Duodenal mucosa (tissue), 2 donors: Measurements from ENCODE around the gene NHLRC1.
"Not testable (repeated sequence)": the region's sequence is repeated elsewhere in the genome, so short reads cannot be mapped to it uniquely, and the experiment has no call there.

ENCODE experiments used
- H3K27ac ChIP-seq: one replicate; pipeline ENCODE4 v1.7.0; 2013; ENCODE audit warnings: low read depth, low read length
- H3K27me3 ChIP-seq, 2 donors: one replicate each; pipeline ENCODE4 v1.7.0; 2013; ENCODE audit warnings: low read length in 2 of 2, control low read depth in 1 of 2; ENCODE audit not compliant: insufficient read depth in 2 of 2, control insufficient read depth in 1 of 2
- H3K36me3 ChIP-seq, 2 donors: one replicate each; pipeline ENCODE4 v1.7.0; 2013; ENCODE audit warnings: low read length in 2 of 2, control low read depth in 1 of 2; ENCODE audit not compliant: insufficient read depth in 2 of 2, control insufficient read depth in 1 of 2
- H3K4me1 ChIP-seq, 2 donors: one replicate each; pipeline ENCODE4 v1.7.0; 2013; ENCODE audit warnings: low read length in 2 of 2, control low read depth in 1 of 2; ENCODE audit not compliant: insufficient read depth in 2 of 2, control insufficient read depth in 1 of 2
- H3K4me3 ChIP-seq, 2 donors: one replicate each; pipeline ENCODE4 v1.7.0; 2013; ENCODE audit warnings: low read length in 2 of 2, low read depth in 1 of 2
- H3K9ac ChIP-seq, 2 donors: one replicate each; pipeline ENCODE4 v1.7.0; 2013; ENCODE audit warnings: low read length in 2 of 2, low read depth in 1 of 2
- H3K9me3 ChIP-seq, 2 donors: one replicate each; pipeline ENCODE4 v1.7.0; 2013; ENCODE audit warnings: low read length in 2 of 2, control low read depth in 1 of 2; ENCODE audit not compliant: control insufficient read depth in 1 of 2

Gene NHLRC1

DNA sequence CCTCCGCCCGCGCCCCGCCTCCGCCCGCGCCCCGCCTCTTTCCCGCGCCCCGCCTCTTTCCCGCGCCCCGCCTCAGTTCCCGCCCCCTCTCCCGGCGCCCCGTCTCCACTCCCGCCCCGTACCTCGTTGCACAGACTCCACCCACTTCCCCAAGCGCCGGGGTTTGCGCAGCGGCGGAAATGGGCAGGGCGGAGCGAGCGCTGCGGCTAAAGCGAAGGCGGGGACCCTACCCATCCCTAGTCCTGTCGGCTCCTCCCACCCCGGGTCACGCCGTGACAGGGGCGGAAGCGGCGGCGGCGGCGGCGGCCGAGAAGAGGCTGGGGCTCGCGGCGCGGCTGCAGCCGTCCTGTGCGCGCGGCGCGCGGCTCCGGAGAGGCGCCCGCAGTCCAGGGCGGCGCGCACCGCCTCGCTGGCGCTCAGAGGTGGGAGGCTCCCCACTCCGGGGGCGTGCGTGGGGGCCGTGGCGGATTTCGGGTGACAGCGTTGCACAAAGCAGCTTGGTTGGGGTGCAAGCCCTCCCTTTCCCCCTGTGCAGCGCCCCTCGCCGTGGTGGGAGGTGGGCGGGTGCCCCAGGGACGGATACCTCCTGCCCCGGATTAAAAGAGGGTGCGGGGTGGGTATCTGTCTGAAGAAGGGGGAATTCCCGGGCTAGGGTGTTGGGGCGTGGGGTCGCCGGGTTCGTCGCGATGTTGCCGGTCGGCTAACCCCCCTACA is 32.8 kb upstream of the NHLRC1 start, which contains the start of gene KDM1B:
TSS of gene KDM1B (plus strand) at position 273 of the 714 bp plus-strand sequence. CDS start 4,474 bp downstream, outside the sequence.
- Histone ChIP-seq H3K27me3 (no peaks in the 10 kb centered on the region), H3K4me3 (peak within 1 kb of the TSS; percentile 94), H3K27ac (peak within 1 kb of the TSS; percentile 94)

DNA sequence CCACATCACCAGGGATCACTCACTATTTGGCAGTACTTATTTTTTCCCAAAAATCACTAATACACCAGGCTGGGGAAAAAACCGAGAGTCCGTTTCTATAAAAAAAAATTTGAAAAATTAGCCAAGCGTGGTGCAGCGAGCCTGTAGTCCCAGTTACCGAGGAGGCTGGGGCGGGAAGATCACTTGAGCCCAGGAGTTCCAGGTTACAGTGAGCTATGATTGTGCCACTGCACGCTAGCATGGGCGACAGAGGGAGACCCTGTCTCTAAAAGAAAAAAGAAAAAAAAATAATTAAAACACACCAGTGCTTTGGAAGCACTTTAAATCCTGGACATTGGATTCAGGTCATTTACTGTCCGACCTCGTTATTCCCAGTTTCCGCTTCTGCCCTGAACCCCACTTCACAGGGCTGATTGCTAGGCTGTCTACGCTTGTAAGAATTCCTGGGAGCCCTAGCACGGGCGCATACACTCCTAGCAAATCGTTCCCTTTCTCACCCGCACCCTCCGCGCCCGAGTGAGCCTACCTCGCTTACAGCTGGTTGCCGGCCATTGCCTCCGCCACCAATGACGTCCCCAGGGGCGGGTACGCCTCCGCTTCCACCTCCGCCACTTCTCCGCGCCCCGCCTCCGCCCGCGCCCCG is 32.2 kb upstream of the NHLRC1 start, which contains the start of gene TPMT:
TSS of gene TPMT (minus strand) at position 571 of the 643 bp plus-strand sequence. CDS start 5,950 bp downstream, outside the sequence.
- Histone ChIP-seq H3K4me3 (peak within 1 kb of the TSS; percentile 94), H3K9ac (peak within 1 kb of the TSS; percentile 92 to 95), H3K36me3 (no peaks in the 10 kb centered on the region), H3K27ac (peak within 1 kb of the TSS; percentile 94), H3K9me3 (no peaks in the 10 kb centered on the region), H3K27me3 (no peaks in the 10 kb centered on the region), H3K4me1 (peaks cover 29 to 43% of the 10 kb centered on the region in 2 donors)

More for the DNA sequence above, 32.8 kb upstream of the NHLRC1 start, which contains the start of gene KDM1B:
- H3K9ac ChIP-seq = peak within 1 kb of the TSS; percentile 92 to 95
- peaks cover 0 to 4% of the 10 kb centered on the region in 2 donors for H3K36me3 ChIP-seq
- H3K4me1 ChIP-seq = peaks cover 29 to 36% of the 10 kb centered on the region in 2 donors
- H3K9me3 ChIP-seq = no peaks in the 10 kb centered on the region

DNA sequence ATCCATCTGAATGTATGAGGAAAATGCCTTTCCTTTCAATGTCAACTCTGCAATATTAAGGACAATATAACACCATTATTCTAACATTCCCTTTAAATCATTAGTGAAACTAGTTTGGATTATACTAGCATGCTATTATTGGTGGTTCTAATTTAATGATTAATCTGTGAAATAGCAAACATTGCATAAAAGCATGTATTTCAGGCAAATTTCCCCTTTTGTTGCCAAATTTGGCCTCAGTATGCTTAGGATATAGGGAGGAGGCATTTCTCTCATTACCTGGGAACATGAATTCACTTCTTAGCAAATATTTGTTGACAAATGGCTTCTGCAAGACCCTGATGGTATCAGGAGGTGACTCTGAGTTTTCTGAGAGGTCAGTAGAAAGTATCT is 30.8 kb upstream of the NHLRC1 start:
- no peaks in the 10 kb centered on the region for H3K27me3 ChIP-seq
- no peaks in the 10 kb centered on the region for H3K9me3 ChIP-seq
- H3K27ac ChIP-seq = no peak overlapping the region
- H3K36me3 ChIP-seq = peaks cover 4 to 8% of the 10 kb centered on the region in 2 donors
- peaks cover 34 to 51% of the 10 kb centered on the region in 2 donors for H3K4me1 ChIP-seq
- H3K9ac ChIP-seq = peak overlapping the region; percentile 11 to 95
- H3K4me3 ChIP-seq = peak overlapping the region; percentile 94

DNA sequence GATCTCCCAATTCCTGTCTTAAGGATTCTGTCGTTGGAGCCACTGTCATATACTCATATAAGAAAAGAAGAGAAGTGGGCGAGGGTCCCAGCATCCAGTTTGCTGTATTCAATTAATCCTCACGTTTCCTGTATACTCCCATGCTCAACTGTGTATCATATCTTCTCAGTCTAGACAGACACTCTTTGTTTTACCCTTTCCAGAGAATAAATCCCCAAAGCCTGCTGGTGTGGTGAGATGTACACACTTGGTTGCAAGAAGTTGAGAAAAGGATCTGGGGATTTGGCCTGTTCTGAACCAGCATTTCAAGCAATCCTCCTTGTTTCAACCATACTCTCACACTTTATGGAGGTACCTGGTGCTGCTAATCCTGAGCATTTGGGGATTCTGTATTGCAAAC is 29.3 kb upstream of the NHLRC1 start:
- Histone ChIP-seq H3K9me3 (no peaks in the 10 kb centered on the region), H3K4me1 (peaks cover 35 to 57% of the 10 kb centered on the region in 2 donors), H3K9ac (no peak overlapping the region), H3K27ac (no peak overlapping the region), H3K4me3 (no peak overlapping the region), H3K36me3 (peaks cover 5 to 15% of the 10 kb centered on the region in 2 donors), H3K27me3 (no peaks in the 10 kb centered on the region)

DNA sequence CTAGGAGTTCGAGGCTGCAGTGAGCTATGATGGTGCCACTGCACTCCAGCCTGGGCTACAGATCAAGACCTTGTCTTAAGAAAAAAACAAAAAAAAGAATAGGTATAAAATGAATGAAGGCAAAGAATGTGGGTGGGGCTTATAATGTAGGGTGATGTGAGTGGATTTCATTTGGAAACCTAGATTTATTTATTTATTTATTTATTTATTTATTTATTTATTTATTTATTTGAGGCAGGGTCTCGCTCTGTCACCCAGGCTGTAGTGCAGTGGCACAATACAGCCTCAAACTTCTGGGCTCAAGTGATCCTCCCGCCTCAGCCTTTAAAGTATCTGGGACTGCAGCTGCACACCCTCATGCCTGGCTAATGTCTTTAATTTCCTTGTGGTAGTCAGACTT is 28.9 kb upstream of the NHLRC1 start:
- peaks cover 31 to 52% of the 10 kb centered on the region in 2 donors for H3K4me1 ChIP-seq
- peaks cover 5 to 15% of the 10 kb centered on the region in 2 donors for H3K36me3 ChIP-seq
- H3K27me3 ChIP-seq, H3K27ac ChIP-seq, H3K9ac ChIP-seq, H3K4me3 ChIP-seq, H3K9me3 ChIP-seq: not testable (repeated sequence)

DNA sequence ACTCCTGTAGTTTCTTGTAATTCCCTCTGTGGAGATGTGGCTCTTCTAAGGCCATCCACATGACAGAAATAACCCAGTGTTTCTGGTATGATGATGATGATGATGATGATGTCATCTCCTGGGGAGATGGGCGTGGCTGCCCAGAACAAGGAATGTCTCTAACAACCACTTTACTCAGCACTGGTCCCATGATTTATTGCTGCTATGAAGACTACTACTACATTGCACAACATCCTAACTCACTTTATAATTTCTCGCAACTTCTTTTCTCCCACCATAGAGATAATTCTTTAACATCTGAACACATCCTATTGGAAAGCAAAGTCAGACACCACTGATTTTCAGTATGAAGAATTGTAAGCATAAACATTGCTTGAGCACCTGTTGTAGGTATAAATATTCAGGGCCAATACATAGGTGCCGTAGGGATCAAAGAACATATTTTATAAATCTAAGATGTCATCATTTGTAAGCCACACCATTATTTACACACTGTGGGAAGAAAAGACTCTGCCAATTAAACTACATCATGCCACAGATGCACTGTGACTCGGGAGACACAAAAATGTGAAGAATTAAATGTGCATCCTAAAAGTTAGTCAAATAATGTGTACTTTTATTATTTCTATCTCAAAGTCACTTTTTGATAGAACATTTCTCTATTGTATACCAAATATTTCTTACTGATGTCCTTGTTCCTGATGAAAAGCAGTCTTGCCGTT is 26.0 kb upstream of the NHLRC1 start:
- Histone ChIP-seq H3K27me3 (no peaks in the 10 kb centered on the region), H3K4me1 (peaks cover 17 to 40% of the 10 kb centered on the region in 2 donors), H3K4me3 (no peak overlapping the region), H3K9ac (no peak overlapping the region), H3K9me3 (no peaks in the 10 kb centered on the region), H3K27ac (no peak overlapping the region), H3K36me3 (peaks cover 11 to 24% of the 10 kb centered on the region in 2 donors)

DNA sequence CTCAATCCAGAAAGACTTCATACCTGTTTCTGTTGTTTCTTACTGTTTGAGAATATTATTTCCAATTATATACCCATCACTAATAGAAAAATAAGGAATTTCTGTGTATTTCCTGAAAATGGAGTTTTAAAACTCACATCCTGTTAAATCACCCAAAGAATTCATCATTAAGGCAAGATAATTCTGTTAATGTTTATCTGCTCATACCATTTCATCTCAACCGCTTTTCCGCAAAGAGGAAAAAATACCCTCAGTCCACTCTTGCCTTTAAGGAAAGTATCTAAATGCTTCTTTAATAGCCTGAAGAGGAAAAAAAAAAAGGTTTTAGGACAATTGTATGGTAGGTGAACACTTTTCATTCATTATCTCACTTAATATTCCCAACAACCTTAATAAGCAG is 25.1 kb upstream of the NHLRC1 start:
- no peak overlapping the region for H3K9ac ChIP-seq
- no peaks in the 10 kb centered on the region for H3K27me3 ChIP-seq
- no peak overlapping the region for H3K27ac ChIP-seq
- peaks cover 9 to 33% of the 10 kb centered on the region in 2 donors for H3K4me1 ChIP-seq
- no peaks in the 10 kb centered on the region for H3K9me3 ChIP-seq
- no peak overlapping the region for H3K4me3 ChIP-seq
- peaks cover 15 to 31% of the 10 kb centered on the region in 2 donors for H3K36me3 ChIP-seq

DNA sequence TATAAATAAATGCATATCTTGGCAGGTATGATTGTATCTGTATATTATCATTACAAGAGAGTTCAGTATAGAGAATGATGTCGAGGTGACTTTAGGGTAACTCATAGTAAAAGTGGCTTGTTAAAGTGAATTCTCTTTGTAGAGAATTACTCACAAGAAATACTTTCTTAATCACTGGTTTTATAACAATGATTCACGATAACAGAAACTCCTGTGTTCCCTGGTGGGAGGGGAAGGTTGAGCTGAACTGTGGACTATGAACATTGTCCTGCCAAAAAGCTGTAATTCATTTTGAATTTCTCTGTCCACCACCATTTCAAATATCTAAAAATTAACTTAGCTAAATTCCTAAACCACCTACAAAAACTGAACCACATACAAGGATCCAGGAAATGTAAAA is 24.7 kb upstream of the NHLRC1 start:
- Histone ChIP-seq H3K4me1 (peaks cover 8 to 28% of the 10 kb centered on the region in 2 donors), H3K9ac (no peak overlapping the region), H3K27me3 (no peaks in the 10 kb centered on the region), H3K9me3 (no peaks in the 10 kb centered on the region), H3K36me3 (peaks cover 15 to 35% of the 10 kb centered on the region in 2 donors), H3K27ac (no peak overlapping the region), H3K4me3 (peak overlapping the region in 1 of 2 donors; percentile 7)

DNA sequence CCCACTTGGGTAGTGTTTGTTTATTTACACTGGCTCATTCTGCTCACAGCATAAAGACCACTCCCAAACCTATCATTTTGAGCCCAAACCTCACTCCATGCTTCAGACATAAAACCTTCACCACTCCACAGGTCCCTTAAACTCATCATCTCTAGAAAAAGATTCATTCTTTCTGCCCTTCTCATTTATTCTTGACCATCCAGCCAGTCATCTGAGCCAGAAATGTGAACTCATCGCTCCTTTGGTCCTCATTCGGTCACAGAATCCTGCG is 20.0 kb upstream of the NHLRC1 start:
- Histone ChIP-seq H3K9me3 (no peaks in the 10 kb centered on the region), H3K9ac (no peak overlapping the region), H3K27me3 (no peaks in the 10 kb centered on the region), H3K4me3 (no peak overlapping the region), H3K27ac (no peak overlapping the region), H3K4me1 (peaks cover 3 to 9% of the 10 kb centered on the region in 2 donors), H3K36me3 (peaks cover 18 to 54% of the 10 kb centered on the region in 2 donors)
